Mucosa of descending colon (tissue), 3 donors: Measurements from ENCODE around the gene TWF1. TPM values are rescaled to one million over a fixed set of nuclear protein-coding genes. Genes with fewer than 3 reads are reported as not detected.

Experiments used
- ATAC-seq: fragments of 200-7000 bp; cut with Tn5 transposase; one replicate; pipeline ENCODE4 v1.9.1; 2020; ENCODE audit warnings: mild to moderate bottlenecking, moderate library complexity
- DNase-seq, 3 donors: peaks; one replicate each; pipeline ENCODE4 v3.0.0-alpha.2; 2020
- H3K36me3 ChIP-seq: fragments of 200-600 bp; one replicate; pipeline ENCODE4 v1.8.0; 2021; ENCODE audit warnings: low read depth, mild to moderate bottlenecking
- H3K4me1 ChIP-seq: fragments of 200-600 bp; one replicate; pipeline ENCODE4 v1.8.0; 2021; ENCODE audit warnings: low read depth, mild to moderate bottlenecking
- H3K4me3 ChIP-seq: fragments of 200-600 bp; one replicate; pipeline ENCODE4 v1.8.0; 2021; ENCODE audit warnings: mild to moderate bottlenecking
- H3K9me3 ChIP-seq: fragments of 200-600 bp; one replicate; pipeline ENCODE4 v1.8.0; 2021; ENCODE audit warnings: mild to moderate bottlenecking
- CTCF ChIP-seq: fragments of 200-600 bp; IDR thresholded peaks from one replicate; pipeline ENCODE4 v1.8.0; 2022; ENCODE audit warnings: antibody characterized with exemption, mild to moderate bottlenecking
- intact Hi-C, 2 donors: fragments of 100-400 bp; cut with DNase I in 1 of 2; cut with micrococcal nuclease in 1 of 2; formaldehyde crosslinking; loops; one replicate each; pipeline versions ENCODE4 v1.11.0 to v1.11.1; 2022; cut with DNase I, micrococcal nuclease
- total RNA-seq, 3 donors: library from RNA; stranded (reverse); fragmentation: NEBNext Ultra II Directional in 2 of 3; extraction: Animal tissue kit (Norgen Biotek cat#: 25700) in 2 of 3; gene quantifications; one replicate each; pipeline versions ENCODE4 v1.2.1 to v1.2.4, GENCODE V29; 2021 to 2023
- donor health status: DM: no; HTN: no; CAD: no; lungs with moderate emphysema.
- donor health status: DM: no; HTN: no; CAD: no.
- donor health status: DM: no; HTN: yes; CAD: no.

Gene TWF1
- total RNA-seq, 3 donors from 2014 or later: 108 to 124 (median 116) TPM

- Histone ChIP-seq H3K36me3 (no peaks in the 10 kb centered on the region), H3K9me3 (no peaks in the 10 kb centered on the region), H3K4me1 (peaks cover 5% of the 10 kb centered on the region), H3K4me3 (peak overlapping the region; percentile 65)
- ATAC-seq: peak; percentile 7
- DNase-seq: no peak
- intact Hi-C loops: loop anchor here in 1 of 2 donors (5.0 kb wide), 1 partner anchor 78 kb away; the partner anchor contains the start of genes IRAK4 and PUS7L
- no peak for TF ChIP-seq CTCF
Observed at GRCh38 chr12:43835264-43835655, 29.1 kb upstream of the TWF1 start.

GRCh38 chr12:43832463-43833168 lies 26.5 kb upstream of the TWF1 start:
- Histone ChIP-seq H3K4me1 (peaks cover 5% of the 10 kb centered on the region), H3K36me3 (no peaks in the 10 kb centered on the region), H3K4me3 (no peak overlapping the region), H3K9me3 (no peaks in the 10 kb centered on the region)
- intact Hi-C loops: no loop called here
- ATAC-seq (no peak), DNase-seq (no peak)
- TF ChIP-seq CTCF: no peak

- DNase-seq: no peak
- Histone ChIP-seq H3K4me3 (no peak overlapping the region), H3K4me1 (no peaks in the 10 kb centered on the region), H3K36me3 (no peaks in the 10 kb centered on the region), H3K9me3 (no peaks in the 10 kb centered on the region)
- no peak for ATAC-seq
- no peak for TF ChIP-seq CTCF
- intact Hi-C loops: no loop called here
Observed at GRCh38 chr12:43827093-43827492, 21.0 kb upstream of the TWF1 start.

GRCh38 chr12:43826681-43827080 lies 20.6 kb upstream of the TWF1 start:
- DNase-seq: no peak
- Histone ChIP-seq H3K4me1 (no peaks in the 10 kb centered on the region), H3K9me3 (no peaks in the 10 kb centered on the region), H3K36me3 (no peaks in the 10 kb centered on the region), H3K4me3 (no peak overlapping the region)
- no peak for TF ChIP-seq CTCF
- ATAC-seq: no peak
- intact Hi-C loops: no loop called here

- intact Hi-C loops: no loop called here
- Histone ChIP-seq H3K36me3 (no peaks in the 10 kb centered on the region), H3K4me3 (no peak overlapping the region), H3K9me3 (no peaks in the 10 kb centered on the region), H3K4me1 (no peaks in the 10 kb centered on the region)
- ATAC-seq: no peak
- no peak for DNase-seq
- TF ChIP-seq CTCF: no peak
Observed at GRCh38 chr12:43824207-43824775, 18.2 kb upstream of the TWF1 start.
